Adrenal gland (tissue), 5 donors: ENCODE measurements around the gene GRIP1.

Experiments used
- POLR2A ChIP-seq, 2 donors: fragments of 450-650 bp; IDR thresholded peaks; one replicate each; pipeline ENCODE4 v1.6.1; 2017; ENCODE audit warnings: antibody characterized with exemption in 2 of 2, mild to moderate bottlenecking in 2 of 2, moderate library complexity in 1 of 2
- TF ChIP-seq, protein P1 (sequence below), 6 experiments: fragments of 450-650 bp in 4 of 6; fragments of 200-600 bp in 2 of 6; sonication (generic) in 1 of 6; IDR thresholded peaks; 1 replicate in 5 of 6; 2 replicates in 1 of 6; pipeline versions ENCODE4 v1.5.1 to v1.8.0; 2016 to 2021; ENCODE audit warnings: antibody characterized with exemption in 6 of 6, mild to moderate bottlenecking in 2 of 6, moderate library complexity in 1 of 6
- donor health status: DM: no; HTN: no; CAD: no.

DNA sequence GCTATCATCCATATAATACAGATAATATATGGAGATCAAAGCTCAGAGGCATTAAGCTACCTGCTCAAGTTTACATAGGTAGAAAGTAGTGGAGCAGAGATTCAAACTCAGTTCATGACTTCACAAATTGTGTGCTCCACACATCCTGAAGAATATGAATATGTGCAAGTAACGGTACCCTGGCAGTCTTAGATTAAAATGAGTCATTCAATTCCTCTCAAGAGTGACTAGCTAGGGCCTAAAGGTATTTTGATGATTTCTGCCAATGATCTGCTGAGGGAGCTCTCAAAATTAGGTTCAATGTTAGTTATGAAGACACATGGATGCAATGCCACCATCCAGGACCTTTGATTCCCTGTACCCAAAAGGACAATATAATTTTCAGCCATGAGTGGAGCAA lies 58.9 kb downstream of the GRIP1 start:
- TF ChIP-seq, protein P1, sequence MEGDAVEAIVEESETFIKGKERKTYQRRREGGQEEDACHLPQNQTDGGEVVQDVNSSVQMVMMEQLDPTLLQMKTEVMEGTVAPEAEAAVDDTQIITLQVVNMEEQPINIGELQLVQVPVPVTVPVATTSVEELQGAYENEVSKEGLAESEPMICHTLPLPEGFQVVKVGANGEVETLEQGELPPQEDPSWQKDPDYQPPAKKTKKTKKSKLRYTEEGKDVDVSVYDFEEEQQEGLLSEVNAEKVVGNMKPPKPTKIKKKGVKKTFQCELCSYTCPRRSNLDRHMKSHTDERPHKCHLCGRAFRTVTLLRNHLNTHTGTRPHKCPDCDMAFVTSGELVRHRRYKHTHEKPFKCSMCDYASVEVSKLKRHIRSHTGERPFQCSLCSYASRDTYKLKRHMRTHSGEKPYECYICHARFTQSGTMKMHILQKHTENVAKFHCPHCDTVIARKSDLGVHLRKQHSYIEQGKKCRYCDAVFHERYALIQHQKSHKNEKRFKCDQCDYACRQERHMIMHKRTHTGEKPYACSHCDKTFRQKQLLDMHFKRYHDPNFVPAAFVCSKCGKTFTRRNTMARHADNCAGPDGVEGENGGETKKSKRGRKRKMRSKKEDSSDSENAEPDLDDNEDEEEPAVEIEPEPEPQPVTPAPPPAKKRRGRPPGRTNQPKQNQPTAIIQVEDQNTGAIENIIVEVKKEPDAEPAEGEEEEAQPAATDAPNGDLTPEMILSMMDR (IDR thresholded peaks at IDR 0.05), result no peak
- TF ChIP-seq POLR2A (IDR thresholded peaks at IDR 0.05), result no peak
